D341Med (cell line): ENCODE results near the gene LRRK1.

Experiments
- DNase-seq: peaks from one replicate; pipeline ENCODE4 v3.0.0; 2012; ENCODE audit warnings: low spot score

The LRRK1 gene

DNA sequence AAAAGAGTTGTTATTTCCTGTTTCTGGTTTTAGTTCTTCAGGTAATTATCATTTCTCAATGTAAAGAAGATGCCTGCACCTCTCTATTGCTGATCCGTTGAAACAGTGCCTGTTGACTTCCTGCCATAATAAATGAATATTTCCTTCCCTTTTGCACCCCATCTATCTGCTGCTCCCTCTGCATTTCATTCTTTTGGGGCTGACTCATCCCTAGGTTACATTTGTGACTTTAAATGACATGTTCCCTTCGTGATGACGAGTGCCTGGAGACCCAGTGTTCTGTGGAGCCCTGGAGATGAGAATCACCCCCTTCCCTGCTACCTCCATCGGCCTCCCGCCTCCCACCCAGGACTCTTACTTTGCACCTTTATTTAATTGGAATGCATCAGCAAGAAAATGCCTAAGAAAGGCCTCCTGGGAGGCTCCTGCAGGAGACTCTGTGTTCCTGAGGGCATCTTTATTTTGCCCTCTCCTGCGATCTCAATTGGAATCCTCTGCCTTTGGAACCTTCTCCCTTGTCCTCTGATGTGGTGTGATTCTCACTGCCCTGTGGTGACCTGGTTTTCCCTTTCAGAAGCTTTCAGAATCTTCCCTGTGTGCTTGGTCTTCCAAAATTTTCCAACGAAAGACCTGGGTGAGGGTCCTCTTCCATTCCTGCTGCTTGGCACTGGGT lies 13.7 kb downstream of the LRRK1 start:
- no peak for DNase-seq

DNA sequence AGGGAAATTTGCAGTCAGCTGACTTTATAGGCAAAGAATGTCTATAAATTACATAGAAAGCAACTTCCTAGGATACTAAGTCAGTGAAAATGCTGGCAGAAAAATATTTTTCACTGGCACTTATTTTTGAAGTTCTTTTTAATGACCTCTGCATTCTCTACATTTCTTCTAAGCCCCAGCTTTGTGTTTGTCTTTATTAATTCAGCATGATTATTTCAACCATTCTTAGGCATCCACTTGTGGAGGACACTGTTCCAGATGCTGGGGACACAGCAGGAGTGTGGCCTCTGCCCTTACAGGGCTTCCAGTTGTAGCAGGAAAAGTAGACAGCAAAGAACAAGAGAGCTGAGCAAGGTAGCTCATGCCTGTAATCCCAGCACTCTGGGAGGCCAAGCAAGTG lies 15.0 kb downstream of the LRRK1 start:
- DNase-seq = no peak

DNA sequence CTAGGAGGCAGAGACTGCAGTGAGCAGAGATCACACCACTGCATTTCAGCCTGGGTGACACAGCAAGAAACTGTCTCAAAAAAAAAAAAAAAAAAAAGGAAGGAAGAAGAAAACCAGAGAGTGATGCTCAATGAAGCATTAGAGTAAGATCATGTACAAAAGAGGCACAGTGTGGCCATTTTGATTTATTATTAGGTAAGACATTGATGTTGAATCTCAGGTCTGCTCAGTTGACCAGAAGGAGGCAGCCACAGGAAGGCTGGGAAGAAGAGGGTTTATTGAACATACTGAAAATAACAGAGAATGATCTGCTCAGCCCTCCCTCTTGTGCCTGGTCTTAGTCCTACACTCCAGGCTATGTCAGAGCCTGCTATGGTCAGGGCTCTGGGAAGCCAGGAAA lies 15.6 kb downstream of the LRRK1 start:
- DNase-seq = no peak

DNA sequence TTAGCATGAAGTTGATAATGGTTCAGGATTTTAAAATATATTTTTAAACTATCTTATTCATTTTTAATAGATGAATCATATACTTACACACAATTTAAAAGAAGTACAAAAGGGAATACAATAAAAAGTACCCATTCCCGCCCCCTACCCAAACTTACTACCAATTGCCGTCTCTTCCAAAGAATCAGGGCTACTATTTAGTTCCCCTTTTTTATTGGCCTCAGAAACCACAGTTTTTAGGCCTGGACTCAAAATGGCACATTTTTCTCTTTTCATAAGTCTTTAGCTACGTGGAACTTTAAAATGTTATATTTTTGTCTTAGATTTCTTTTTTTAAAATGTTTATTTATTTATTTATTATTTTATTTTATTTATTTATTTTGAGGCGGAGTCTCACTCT lies 18.0 kb downstream of the LRRK1 start:
- DNase-seq = no peak

DNA sequence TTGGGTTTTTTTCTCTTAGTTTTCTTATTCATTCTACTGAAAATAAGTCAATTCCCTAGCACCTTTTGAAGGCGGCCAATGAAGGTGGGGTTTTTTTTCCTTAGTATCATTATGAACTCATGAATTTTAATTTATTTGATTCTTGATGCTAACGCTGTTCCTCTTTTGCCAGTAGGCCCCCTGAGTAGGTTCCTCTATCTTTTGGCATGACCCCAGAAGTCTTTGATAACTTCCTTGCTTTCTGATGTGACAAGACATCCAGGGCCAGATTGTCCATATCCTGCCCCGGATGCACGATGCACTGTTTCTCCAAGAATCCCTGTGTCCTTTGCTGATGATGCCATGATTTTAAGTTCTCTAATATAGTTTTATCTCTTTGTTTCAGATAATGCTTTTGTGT lies 20.6 kb downstream of the LRRK1 start:
- DNase-seq = no peak

DNA sequence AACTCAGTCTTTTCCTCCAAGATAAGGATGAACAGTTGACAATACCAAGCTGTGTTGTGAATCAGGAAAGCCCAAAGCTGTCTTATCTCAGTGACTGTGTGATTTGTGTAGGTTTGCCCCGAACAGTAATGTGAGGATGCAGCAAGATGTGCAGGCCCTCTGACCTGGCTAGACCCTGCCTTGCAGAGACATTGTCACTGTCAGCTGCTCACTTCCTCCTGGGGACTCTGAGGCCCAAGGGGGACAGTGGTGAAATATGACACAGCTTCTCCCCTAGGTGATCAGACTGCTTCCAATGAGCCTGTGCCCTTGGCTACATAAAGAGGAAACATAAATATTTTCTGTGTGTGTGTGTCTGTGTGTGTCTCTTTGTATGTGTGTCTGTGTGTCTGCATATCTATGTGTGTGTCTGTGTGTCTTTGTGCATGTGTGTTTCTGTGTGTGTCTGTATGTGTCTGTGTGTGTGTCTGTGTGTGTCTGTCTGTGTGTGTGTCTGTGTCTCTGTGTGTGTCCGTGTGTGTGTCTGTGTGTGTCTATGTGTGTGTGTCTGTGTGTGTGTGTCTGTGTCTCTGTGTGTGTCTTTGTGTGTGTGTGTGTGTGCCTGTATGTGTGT lies 21.7 kb downstream of the LRRK1 start:
- no peak for DNase-seq

DNA sequence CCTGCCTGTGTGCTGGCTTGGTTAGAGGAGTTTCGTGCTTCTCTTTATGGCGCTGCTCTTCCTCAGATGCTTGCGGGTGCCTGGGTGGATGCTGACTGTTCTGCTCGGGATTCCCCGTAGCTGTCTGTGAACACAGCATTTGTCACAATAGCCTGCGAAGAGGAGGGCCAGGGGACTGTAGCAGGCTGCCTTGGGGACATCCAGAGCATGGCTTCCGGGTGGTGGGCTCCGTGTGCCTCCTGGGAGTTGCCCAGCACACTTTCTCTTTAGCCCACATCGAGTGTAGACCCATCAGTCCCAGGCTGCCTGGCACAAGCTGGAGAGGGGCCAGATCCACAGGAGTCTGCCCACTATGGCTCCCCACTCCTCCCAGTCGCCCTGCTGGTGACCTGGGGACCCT lies 22.4 kb downstream of the LRRK1 start:
- DNase-seq = no peak

DNA sequence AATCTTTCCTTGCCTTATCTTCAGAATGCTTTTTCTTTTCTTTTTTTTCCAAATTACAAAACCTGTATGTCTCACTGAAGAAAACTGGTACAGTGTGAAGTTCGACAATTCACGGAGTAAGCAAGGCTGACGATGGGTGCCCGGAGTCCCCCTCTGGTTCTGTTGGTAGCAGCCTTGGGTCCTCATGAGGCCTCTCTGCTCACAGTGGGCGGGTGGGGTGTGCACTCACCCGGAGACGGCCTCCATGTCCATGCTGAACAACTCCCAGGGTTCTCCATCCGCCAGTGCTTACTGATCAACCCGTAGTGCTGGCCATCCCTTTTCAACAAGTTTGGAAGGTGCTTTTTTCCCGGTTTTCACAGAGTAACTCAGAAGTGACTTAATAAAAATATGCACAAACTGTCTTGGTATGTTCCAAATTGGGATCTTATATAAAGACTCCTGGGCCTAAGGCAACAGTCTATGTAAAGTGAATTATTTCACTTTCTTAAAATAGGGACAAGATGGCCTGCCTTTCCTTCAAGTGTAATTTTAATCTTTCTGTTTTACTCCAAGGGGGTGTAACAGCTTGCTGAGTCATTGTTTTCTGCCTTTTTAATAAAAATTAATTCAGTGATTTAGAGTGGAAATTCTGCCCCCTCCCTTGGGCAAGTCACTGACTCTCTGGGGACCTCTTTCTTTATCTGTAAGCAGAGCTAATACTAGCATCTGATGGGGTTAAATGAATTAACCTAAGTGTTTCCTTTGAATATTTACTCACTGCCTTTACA lies 23.7 kb downstream of the LRRK1 start:
- no peak for DNase-seq

DNA sequence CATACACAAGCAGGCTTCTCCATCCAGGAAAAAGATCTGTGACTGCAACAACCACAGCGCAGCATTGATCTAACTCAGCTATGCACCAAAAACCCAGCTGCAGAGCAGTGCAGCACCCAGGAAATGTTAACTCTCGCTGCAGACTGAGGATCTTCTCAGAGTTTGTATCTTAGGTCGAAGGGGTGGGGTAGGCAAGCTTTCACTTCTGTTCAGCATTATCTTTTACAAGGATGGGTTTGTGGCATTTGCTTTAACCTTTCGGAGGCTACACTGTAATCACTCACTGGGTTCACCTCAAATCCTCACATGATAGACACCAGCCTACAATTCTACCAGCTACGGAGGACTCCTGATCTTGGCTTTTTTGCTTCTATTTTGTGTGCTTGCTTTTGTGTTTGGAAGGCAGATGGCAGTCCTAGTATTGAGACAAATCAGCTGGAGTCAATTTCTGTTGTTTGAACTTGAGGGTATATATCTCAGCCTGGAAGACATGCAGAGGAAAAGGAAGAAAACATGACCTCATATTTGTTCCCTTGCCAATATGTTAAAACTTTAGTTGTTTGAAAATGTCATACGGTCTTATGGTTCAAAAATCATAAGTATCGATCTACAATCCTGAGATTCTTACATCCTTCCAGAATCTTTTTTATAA lies 25.2 kb downstream of the LRRK1 start:
- no peak for DNase-seq

DNA sequence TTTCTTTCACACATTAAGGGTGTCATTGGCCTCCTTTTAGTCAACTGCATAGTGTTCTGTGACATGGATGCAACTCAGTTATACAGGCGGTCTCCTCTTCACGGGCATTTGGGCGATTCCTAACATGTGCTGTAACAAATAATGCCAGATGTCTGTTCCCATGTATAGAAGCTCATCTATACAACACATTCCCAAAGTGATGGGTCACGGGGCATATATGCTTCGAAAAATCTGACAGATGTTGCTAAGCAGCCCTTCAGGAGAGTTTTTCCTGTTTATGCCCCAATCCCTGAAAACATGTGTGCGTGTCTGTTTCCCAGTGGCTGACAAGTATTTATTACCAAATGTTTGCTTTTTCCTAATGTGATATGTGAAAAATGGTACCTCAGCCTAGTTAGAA lies 25.8 kb downstream of the LRRK1 start:
- DNase-seq = no peak

DNA sequence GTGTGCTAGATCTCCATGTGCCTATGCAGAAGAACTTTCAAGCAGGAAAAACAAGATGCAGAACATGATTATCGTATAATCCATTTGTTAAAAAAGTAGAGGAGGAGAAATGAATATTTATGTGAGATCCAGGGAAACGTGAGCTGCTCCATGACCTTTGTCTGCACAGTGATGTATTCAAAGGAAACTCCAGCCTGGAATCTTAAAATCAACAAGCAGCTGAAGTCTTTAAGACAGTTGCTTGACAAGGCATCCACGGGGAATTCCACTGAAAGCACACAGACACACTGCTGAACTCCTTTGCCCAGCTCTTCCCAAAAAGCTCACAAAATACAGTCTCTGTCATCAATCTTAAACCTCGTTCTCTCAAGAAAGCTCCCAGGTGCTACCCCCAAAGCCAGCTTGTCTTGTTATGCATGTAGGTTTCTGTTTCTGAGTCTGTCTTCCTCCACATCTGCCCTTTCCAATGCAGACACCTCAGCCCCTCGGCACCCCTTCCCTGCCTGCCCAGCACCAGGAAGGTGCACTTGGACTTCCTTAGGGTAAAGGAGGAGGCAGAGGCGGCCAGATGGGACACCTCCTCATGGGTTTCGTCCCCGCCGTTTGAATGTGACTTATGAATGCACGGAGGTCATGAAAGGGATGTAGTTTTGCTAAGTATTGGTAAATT lies 28.7 kb downstream of the LRRK1 start:
- no peak for DNase-seq

DNA sequence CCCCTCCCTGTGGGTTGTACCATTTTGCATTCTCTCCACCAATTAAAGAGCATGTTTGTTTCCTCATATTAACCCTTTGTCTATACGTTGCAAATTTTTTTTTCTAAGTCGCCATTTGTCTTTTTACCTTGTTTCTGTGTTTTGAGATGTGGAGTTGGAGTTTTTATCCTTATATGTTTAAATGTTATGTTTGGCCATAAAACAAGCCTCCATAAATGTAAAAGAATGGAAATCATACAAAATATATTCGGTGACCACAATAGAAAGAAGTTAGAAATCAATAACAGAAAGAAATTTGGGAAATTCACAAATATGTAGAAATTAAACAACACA lies 29.2 kb downstream of the LRRK1 start:
- DNase-seq = no peak

DNA sequence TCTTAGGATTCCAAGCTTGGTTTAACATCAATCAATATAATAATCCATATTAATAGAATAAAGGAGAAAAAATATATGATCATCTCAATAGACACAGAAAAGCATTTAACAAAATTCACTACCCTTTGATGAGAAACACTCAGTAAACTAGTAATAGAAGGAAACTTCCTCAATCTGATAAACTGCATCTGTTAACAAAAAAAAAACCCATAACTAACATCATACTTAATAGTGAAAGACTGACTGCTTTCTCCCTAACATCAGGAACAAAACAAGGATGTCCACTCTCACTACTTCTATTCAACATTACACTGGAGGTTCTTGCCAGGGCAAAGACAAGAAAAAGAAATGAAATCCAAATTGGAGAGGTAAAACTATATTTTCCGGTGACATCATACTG lies 30.5 kb downstream of the LRRK1 start:
- no peak for DNase-seq

DNA sequence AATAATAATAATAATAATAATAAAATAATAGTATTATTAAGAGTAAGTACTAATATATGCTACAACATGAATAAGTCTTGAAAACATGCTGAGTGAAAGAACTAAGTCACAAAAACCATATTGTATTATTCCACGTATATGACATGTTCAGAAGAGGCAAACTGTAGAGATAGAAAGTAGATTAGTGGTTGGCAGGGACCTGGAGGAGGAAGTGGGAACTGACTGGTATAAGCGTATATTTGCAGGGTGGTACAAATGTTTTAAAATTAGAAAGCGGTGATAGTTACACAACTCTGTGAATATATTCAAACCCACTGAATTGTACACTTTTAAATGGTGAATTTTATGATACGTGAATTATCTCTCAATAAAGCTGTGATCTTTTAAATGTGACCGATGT lies 32.8 kb downstream of the LRRK1 start:
- no peak for DNase-seq

DNA sequence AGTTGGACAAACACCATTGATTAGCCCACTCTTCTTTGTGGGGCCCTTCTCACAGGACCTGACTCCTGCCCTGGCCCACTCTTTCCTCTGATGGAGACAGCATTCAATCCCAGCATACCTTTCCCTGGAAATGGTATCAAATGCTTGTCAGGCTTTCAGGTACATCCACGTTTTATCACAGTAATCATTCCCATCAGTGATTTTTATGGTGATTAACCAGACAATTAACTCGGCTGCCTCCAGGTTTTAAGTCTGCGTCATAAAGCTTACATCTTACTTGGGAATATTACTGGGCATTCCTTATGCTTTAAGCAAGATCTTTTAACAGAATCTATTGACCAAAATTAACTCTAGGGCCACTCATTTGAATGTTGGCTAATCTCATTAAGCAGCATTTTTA lies 33.4 kb downstream of the LRRK1 start:
- no peak for DNase-seq

DNA sequence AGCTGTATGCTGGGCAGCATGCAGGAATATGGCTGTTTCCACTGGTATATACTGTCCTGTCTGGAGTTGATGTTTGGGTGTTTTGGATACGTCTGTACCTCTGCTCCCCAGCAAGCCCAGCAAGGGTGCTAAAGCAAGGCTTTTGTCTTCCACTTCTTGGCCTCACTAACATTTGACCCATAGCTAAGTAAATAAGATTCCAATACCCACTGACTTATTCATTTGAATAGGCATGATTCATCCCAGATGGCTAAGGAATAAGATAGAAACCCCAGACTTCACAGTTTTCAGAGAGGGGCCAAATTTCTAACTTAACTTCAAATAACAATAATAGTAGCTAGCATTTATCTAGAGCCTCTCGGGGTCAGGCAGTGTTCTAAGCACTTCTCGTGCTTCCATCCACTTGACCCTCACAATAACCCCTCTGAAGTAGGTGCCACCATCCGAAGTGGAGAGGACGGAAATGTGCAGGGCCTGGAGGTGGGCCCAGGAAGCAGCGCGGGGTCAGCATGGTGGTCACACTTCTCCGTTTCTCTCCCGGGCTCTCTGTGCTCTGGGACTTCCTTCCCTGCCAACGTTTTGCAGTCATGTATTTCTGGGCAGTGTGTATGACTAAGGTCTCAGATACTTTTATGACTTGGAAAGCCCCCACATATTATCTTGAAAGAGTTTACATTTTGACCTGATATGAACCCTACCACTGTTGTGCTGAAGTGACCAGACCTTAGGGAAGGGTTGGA lies 39.3 kb downstream of the LRRK1 start:
- no peak for DNase-seq

DNA sequence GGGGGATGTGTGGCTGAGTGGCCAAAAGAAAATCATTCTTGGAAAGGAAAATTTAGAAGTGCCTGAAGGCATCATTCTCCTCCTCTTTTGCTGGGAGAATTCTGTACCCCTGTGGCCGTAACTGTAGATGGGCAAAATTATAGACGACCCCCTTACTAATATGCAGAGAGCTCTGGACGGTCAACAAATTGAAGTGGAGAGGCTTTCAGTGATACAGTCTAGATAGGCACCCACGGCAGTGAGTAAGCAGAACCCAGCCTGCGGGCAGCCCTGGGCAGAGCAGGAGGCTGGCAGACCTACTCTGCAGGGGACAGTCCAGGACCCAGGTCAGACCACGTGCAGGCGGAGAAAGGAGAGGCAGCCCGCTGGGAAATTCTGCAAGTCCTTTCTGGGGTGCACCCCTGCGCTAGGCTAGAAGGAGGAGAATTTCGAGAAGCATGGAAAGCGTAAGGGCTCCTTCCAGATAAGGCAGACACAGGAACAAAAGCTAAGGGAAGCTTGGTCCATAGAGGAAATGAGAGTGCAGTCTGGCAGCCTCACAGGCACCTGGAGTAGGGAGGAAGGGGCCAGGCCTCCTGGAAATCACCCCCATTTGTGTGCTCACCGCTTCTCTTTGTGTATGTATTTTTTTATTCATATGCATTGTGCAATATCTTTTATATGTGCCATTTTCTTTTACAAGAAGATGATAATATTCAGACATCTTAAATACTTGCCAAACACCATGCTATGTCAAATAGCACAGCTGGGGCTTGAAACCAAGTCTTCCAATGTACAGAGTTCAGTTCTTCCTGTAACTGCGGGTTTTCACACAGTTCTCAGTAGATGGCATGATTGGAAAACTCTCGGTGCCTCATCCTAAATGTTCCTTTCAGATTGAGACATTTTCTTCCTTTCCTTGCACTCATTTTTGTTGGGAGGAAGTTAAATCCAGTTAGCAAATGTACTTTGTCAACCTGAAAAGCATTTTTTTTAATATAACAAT lies 40.2 kb downstream of the LRRK1 start:
- no peak for DNase-seq

DNA sequence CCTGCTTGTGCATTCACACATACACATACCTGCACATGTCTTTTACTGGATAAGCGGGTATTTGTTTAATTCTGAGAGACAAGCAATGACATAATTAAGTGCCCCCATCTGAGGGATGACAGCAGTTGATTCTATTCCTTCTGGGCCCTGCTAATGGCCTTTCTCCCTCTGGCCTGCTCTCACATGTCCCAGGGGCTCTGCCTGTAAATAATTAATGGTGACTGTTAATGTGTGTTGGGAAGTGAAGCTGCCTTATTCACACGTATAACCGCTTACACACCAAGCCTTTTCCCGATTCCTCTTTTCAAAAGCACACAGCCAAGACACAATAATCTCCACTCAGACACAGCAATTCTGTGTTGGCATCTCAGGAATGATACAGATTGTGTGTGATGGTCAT lies 47.8 kb downstream of the LRRK1 start:
- no peak for DNase-seq

DNA sequence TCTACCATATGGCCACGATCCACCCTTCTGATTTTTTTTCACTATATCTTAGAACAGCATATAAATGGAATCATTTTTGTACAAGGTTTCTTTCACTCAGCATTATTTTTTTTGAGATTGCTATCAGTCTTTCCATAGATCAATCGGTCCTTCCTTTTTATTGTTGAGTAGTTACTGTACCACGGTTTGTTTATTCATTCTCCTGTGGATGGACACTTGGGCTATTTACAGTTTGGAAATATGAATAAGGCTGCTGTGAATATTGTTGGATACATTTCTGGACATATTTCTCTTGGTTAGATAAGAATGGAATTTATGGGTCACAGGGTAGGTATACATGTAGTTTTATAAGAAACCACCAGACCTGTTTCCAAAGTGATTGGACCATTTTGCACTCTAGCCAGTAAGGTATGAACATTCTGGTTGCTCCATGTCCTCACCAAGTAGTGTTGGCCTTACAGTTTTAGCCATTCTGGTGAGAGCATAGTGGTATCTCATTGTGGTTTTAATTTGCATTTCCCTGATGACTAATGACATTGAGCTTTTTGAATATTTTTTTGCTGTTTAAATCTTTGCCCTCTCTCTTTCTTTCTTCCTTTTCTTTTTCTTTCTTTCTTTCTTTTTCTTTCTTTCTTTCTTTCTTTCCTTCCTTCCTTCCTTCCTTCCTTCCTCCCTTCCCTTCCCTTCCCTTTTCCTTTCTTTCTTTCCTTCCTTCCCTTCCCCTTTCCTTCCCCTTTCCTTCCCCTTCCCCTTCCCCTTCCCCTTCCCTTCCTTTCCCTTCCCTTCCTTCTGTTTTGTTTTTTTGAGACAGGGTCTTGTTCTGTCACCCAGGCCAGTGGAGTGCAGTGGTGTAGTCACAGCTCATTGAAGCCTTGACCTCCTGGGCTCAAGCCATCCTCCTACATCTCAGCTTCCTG lies 49.2 kb downstream of the LRRK1 start:
- DNase-seq = no peak

DNA sequence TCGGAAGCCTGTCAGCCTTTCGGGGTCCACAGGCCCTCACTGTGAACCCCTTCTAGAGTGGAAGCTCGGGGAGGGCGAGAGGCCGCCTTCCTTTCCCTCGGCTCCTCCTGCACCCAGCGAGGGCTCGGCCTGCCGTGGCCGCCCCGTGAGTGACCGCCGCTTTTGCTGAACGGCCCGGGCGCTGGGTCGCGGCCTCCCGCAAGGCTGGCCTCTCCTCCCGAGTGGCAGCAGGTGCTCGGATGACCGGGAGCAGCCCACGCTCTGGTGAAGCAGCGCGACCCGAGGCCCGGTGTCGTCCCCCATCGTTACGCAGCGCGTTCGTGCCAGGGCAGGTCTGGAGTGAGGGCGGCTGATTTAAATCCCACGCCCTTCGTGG lies 53.8 kb downstream of the LRRK1 start:
- DNase-seq = no peak
